WTC11 (cell line): ENCODE measurements around the gene CAMTA1. TPM values are rescaled to one million over a fixed set of nuclear protein-coding genes. Genes with fewer than 3 reads are reported as not detected.

Experiments
- ATAC-seq: fragments of 200-7000 bp; cut with Tn5 transposase; 2 replicates; pipeline ENCODE4 v1.10.0; 2021; ENCODE audit warnings: mild to moderate bottlenecking, moderate library complexity
- CTCF ChIA-PET: fragments of 300-600 bp; sonication (Branson Sonifier 250); formaldehyde crosslinking; loops from one replicate; lab custom pipeline; 2021; ENCODE audit warnings: antibody characterized with exemption; lab: Charles Lee
- POLR2A ChIA-PET: fragments of 350-600 bp; sonication (Branson Sonifier 250); formaldehyde crosslinking; loops from one replicate; lab custom pipeline; 2021; ENCODE audit warnings: antibody characterized with exemption; lab: Charles Lee
- DNase-seq: peaks from one replicate; pipeline ENCODE4 v3.0.0; 2021; ENCODE audit warnings: low spot score
- H3K27ac Mint-ChIP-seq: 2 replicates; pipeline ENCODE4 v1.8.0; 2021; ENCODE audit warnings: mixed read lengths
- H3K27me3 Mint-ChIP-seq: 2 replicates; pipeline ENCODE4 v1.8.0; 2021; ENCODE audit warnings: low read depth, mild to moderate bottlenecking, moderate library complexity, mixed read lengths
- H3K36me3 Mint-ChIP-seq: 2 replicates; pipeline ENCODE4 v1.8.0; 2021; ENCODE audit warnings: mixed read lengths
- H3K4me1 Mint-ChIP-seq: 2 replicates; pipeline ENCODE4 v1.8.0; 2022; ENCODE audit warnings: mixed read lengths
- H3K4me3 Mint-ChIP-seq: 2 replicates; pipeline ENCODE4 v1.8.0; 2021; ENCODE audit warnings: mild to moderate bottlenecking, moderate library complexity, mixed read lengths
- H3K9me3 Mint-ChIP-seq: 2 replicates; pipeline ENCODE4 v1.8.0; 2021; ENCODE audit warnings: mixed read lengths
- AR ChIP-seq: fragments of 250-450 bp; sonication (Bioruptor Pico); IDR thresholded peaks from 2 replicates; pipeline ENCODE4 v1.9.0; 2021; ENCODE audit warnings: mild to moderate bottlenecking
- CREB1 ChIP-seq: sonication (generic); formaldehyde crosslinking; IDR thresholded peaks from 2 replicates; pipeline ENCODE4 v1.8.0; 2023; ENCODE audit warnings: mild to moderate bottlenecking, missing genetic modification reagents
- E2F4 ChIP-seq: sonication (generic); formaldehyde crosslinking; IDR thresholded peaks from 2 replicates; pipeline ENCODE4 v1.8.1; 2022; ENCODE audit warnings: low read depth, mild to moderate bottlenecking, moderate library complexity, missing genetic modification reagents, borderline replicate concordance
- E2F5 ChIP-seq: sonication (generic); formaldehyde crosslinking; IDR thresholded peaks from 2 replicates; pipeline ENCODE4 v1.8.1; 2022; ENCODE audit warnings: mild to moderate bottlenecking, moderate library complexity, missing genetic modification reagents
- ETV6 ChIP-seq: sonication (generic); formaldehyde crosslinking; IDR thresholded peaks from 2 replicates; pipeline ENCODE4 v1.8.1; 2022; ENCODE audit warnings: mild to moderate bottlenecking, missing genetic modification reagents
- FOXK1 ChIP-seq: sonication (generic); formaldehyde crosslinking; IDR thresholded peaks from 2 replicates; pipeline ENCODE4 v1.8.0; 2022; ENCODE audit warnings: mild to moderate bottlenecking, moderate library complexity, missing genetic modification reagents
- FOXP1 ChIP-seq: sonication (generic); formaldehyde crosslinking; IDR thresholded peaks from 2 replicates; pipeline ENCODE4 v1.8.0; 2022; ENCODE audit warnings: missing genetic modification reagents, mild to moderate bottlenecking, moderate library complexity, borderline replicate concordance
- GTF2I ChIP-seq: fragments of 250-450 bp; sonication (Bioruptor Pico); conservative IDR thresholded peaks from 2 replicates; pipeline ENCODE4 v1.4.0; 2021; ENCODE audit warnings: mild to moderate bottlenecking
- MLX ChIP-seq: sonication (generic); formaldehyde crosslinking; IDR thresholded peaks from 2 replicates; pipeline ENCODE4 v1.8.1; 2023; ENCODE audit warnings: mild to moderate bottlenecking, missing genetic modification reagents, moderate library complexity
- MYBL2 ChIP-seq: sonication (generic); formaldehyde crosslinking; IDR thresholded peaks from 2 replicates; pipeline ENCODE4 v1.8.1; 2023; ENCODE audit warnings: mild to moderate bottlenecking, moderate library complexity, missing genetic modification reagents
- NR1H2 ChIP-seq: sonication (generic); formaldehyde crosslinking; IDR thresholded peaks from 2 replicates; pipeline ENCODE4 v1.9.0; 2021; ENCODE audit warnings: mild to moderate bottlenecking, moderate library complexity, missing genetic modification reagents
- NR3C1 ChIP-seq: sonication (generic); formaldehyde crosslinking; conservative IDR thresholded peaks from 2 replicates; pipeline ENCODE4 v1.8.1; 2023; ENCODE audit warnings: low read depth, mild to moderate bottlenecking, missing genetic modification reagents
- OVOL2 ChIP-seq: fragments of 250-450 bp; sonication (Bioruptor Pico); IDR thresholded peaks from 2 replicates; pipeline ENCODE4 v1.9.0; 2021; ENCODE audit warnings: mild to moderate bottlenecking, borderline replicate concordance
- SMAD4 ChIP-seq: sonication (generic); formaldehyde crosslinking; IDR thresholded peaks from 2 replicates; pipeline ENCODE4 v1.8.0; 2022; ENCODE audit warnings: mild to moderate bottlenecking, missing genetic modification reagents
- TCF7 ChIP-seq: sonication (generic); formaldehyde crosslinking; IDR thresholded peaks from 2 replicates; pipeline ENCODE4 v1.8.0; 2022; ENCODE audit warnings: mild to moderate bottlenecking, low read depth, missing genetic modification reagents, moderate library complexity
- ZMAT4 ChIP-seq: fragments of 250-450 bp; sonication (Bioruptor Pico); IDR thresholded peaks from 2 replicates; pipeline ENCODE4 v1.9.0; 2021; ENCODE audit warnings: mild to moderate bottlenecking
- ZNF232 ChIP-seq: sonication (generic); formaldehyde crosslinking; IDR thresholded peaks from 2 replicates; pipeline ENCODE4 v1.8.0; 2022; ENCODE audit warnings: mild to moderate bottlenecking, missing genetic modification reagents
- ZNF263 ChIP-seq: sonication (generic); formaldehyde crosslinking; IDR thresholded peaks from 2 replicates; pipeline ENCODE4 v1.8.1; 2022; ENCODE audit warnings: low read depth, mild to moderate bottlenecking, moderate library complexity, missing genetic modification reagents
- ZNF317 ChIP-seq: sonication (generic); formaldehyde crosslinking; IDR thresholded peaks from 2 replicates; pipeline ENCODE4 v1.8.1; 2023; ENCODE audit warnings: low read depth, mild to moderate bottlenecking, moderate library complexity, missing genetic modification reagents, borderline replicate concordance
- ZNF396 ChIP-seq: fragments of 250-450 bp; sonication (Bioruptor Pico); IDR thresholded peaks from 2 replicates; pipeline ENCODE4 v1.8.0; 2021; ENCODE audit warnings: mild to moderate bottlenecking, moderate library complexity, borderline replicate concordance
- ZNF425 ChIP-seq: fragments of 250-450 bp; sonication (Bioruptor Pico); conservative IDR thresholded peaks from 2 replicates; pipeline ENCODE4 v1.9.0; 2021; ENCODE audit warnings: mild to moderate bottlenecking
- total RNA-seq: library from RNA; stranded (reverse); gene quantifications from 3 replicates; pipeline ENCODE4 v1.2.3, GENCODE V29; 2021

The CAMTA1 gene
- total RNA-seq, 1 experiment from 2014 or later = 86.4 TPM

GRCh38 chr1:7292036-7292681 lies 506.9 kb downstream of the CAMTA1 start (continued):
- no peak for TF ChIP-seq ZMAT4 (CRISPR knock-in tag)
- no peak for TF ChIP-seq NR1H2 (CRISPR knock-in tag)
- TF ChIP-seq E2F4 (CRISPR knock-in tag) = no peak
- no peak for TF ChIP-seq OVOL2

GRCh38 chr1:7292714-7293419 lies 507.6 kb downstream of the CAMTA1 start:
- no peak for DNase-seq
- CTCF ChIA-PET = interaction anchor here (0.9 to 1.1 kb wide), 3 partner anchors 53 to 224 kb away, joined by 3 read pairs; no protein-coding TSS in a partner anchor
- TF ChIP-seq ZNF317 (CRISPR knock-in tag) = no peak
- no peak for TF ChIP-seq MYBL2 (CRISPR knock-in tag)
- TF ChIP-seq ZNF232 (CRISPR knock-in tag) = no peak
- TF ChIP-seq ZNF396 (CRISPR knock-in tag) = no peak
- TF ChIP-seq TCF7 = no peak
- TF ChIP-seq E2F5 = no peak
- TF ChIP-seq AR (CRISPR knock-in tag) = no peak
- no peak for TF ChIP-seq MLX (CRISPR knock-in tag)
- no peak for TF ChIP-seq CREB1 (CRISPR knock-in tag)
- TF ChIP-seq ZNF263 = no peak
- no peak for TF ChIP-seq FOXP1 (CRISPR knock-in tag)
- TF ChIP-seq FOXK1 (CRISPR knock-in tag) = no peak
- no peak for TF ChIP-seq NR3C1
- TF ChIP-seq ETV6 (CRISPR knock-in tag) = no peak
- TF ChIP-seq SMAD4 (CRISPR knock-in tag) = no peak
- TF ChIP-seq GTF2I (CRISPR knock-in tag) = no peak
- no peak for TF ChIP-seq NR1H2 (CRISPR knock-in tag)
- TF ChIP-seq ZNF425 (CRISPR knock-in tag) = no peak
- no peak for TF ChIP-seq ZMAT4 (CRISPR knock-in tag)
- TF ChIP-seq, all 79 proteins: peak for 0
- Mint-ChIP-seq H3K4me3 (no peak overlapping the region), H3K36me3 (peaks cover 8% of the 10 kb centered on the region), H3K4me1 (peaks cover 49% of the 10 kb centered on the region), H3K9me3 (peaks cover 16% of the 10 kb centered on the region), H3K27me3 (no peaks in the 10 kb centered on the region), H3K27ac (no peak overlapping the region)
- POLR2A ChIA-PET = no interaction called here
- no peak for ATAC-seq
